A673 (cell line): ENCODE results near the gene SHLD1.

ENCODE experiments used
- EZH2 ChIP-seq: fragments of 200-600 bp; sonication (generic); IDR thresholded peaks from 2 replicates; pipeline ENCODE4 v1.6.1; 2017; ENCODE audit warnings: borderline replicate concordance, low read depth, mild to moderate bottlenecking, mixed read lengths, antibody characterized with exemption, low read length; ENCODE audit not compliant: poor library complexity, severe bottlenecking
- TF ChIP-seq, protein P1 (sequence below): fragments of 300-800, 200-600 bp; sonication (generic); conservative IDR thresholded peaks from 2 replicates; pipeline ENCODE4 v1.5.1; 2017; ENCODE audit warnings: low read depth, mild to moderate bottlenecking, antibody characterized with exemption, low read length, moderate library complexity, mixed read lengths

GRCh38 chr20:5822569-5822968 is 72.4 kb downstream of the SHLD1 start:
- TF ChIP-seq, protein P1, sequence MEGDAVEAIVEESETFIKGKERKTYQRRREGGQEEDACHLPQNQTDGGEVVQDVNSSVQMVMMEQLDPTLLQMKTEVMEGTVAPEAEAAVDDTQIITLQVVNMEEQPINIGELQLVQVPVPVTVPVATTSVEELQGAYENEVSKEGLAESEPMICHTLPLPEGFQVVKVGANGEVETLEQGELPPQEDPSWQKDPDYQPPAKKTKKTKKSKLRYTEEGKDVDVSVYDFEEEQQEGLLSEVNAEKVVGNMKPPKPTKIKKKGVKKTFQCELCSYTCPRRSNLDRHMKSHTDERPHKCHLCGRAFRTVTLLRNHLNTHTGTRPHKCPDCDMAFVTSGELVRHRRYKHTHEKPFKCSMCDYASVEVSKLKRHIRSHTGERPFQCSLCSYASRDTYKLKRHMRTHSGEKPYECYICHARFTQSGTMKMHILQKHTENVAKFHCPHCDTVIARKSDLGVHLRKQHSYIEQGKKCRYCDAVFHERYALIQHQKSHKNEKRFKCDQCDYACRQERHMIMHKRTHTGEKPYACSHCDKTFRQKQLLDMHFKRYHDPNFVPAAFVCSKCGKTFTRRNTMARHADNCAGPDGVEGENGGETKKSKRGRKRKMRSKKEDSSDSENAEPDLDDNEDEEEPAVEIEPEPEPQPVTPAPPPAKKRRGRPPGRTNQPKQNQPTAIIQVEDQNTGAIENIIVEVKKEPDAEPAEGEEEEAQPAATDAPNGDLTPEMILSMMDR: no peak
- TF ChIP-seq EZH2: no peak
